Measurements from ENCODE around the gene GLIS1.

Gene GLIS1

GRCh38 chr1:53485478-53486394, 253.2 kb downstream of the GLIS1 start:
- ChIA-PET CTCF (interaction anchor here (0.6 to 1.6 kb wide), 23 partner anchors 8 to 271 kb away, joined by 3 to 10 read pairs (median 4); no protein-coding TSS in a partner anchor), POLR2A (no interaction called here)
- TF ChIP-seq ZNF384 (IDR thresholded peaks at IDR 0.05) (no peak), TARDBP (IDR thresholded peaks at IDR 0.05) (no peak), LEF1 (IDR thresholded peaks at IDR 0.05; ENCODE audit: borderline replicate concordance) (no peak)
- peak; percentile 89 for DNase-seq (ENCODE audit: extremely low spot score)

DNA sequence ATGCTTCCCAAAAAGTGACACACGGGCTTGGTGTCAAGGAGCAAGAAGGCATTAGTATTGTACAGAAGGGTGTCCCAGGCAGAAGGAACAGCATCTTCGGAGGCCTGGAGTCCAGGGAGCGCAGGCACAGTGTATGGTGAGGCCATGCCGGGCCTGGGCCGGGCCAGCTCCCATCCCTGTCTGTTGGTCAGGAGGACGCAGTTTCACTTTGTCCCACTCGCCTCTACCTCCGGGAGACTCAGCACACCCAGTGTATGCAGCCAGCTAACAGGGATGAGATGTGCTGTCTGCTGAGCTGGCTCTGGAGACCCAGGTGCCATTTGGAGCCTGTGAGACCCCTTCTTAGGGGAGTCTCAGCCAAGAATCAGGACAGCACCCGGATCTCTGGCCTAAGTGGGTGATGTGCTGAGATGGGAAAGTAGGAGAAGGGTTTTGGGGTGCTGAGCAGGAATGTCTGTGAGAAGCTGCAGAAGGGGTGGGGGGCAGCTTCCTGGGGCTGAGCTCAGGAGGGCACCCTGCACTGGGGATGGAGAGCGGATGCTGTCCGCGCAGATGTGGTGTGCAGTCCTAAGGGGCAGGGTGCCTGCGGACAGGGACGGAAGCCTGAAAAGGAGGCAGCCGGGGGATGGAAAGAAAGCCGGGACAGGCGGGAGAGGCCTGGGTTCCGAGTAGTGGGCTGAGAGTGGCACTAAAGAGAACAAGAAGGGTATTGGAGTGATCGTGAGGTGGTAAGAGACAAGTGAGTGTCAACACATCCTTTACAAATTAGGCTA, 254.1 kb downstream of the GLIS1 start:
- no peak for DNase-seq (ENCODE audit: extremely low spot score)
- POLR2A ChIA-PET: no interaction called here
- TF ChIP-seq TARDBP (IDR thresholded peaks at IDR 0.05) (no peak), HDGF (IDR thresholded peaks at IDR 0.05; ENCODE audit: borderline replicate concordance) (no peak), NFRKB (IDR thresholded peaks at IDR 0.05) (no peak), FOXM1 (IDR thresholded peaks at IDR 0.05; ENCODE audit: borderline replicate concordance) (no peak)
- TF ChIP-seq, protein P1, sequence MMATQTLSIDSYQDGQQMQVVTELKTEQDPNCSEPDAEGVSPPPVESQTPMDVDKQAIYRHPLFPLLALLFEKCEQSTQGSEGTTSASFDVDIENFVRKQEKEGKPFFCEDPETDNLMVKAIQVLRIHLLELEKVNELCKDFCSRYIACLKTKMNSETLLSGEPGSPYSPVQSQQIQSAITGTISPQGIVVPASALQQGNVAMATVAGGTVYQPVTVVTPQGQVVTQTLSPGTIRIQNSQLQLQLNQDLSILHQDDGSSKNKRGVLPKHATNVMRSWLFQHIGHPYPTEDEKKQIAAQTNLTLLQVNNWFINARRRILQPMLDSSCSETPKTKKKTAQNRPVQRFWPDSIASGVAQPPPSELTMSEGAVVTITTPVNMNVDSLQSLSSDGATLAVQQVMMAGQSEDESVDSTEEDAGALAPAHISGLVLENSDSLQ (IDR thresholded peaks at IDR 0.05): no peak
- CTCF ChIA-PET: interaction anchor here (0.5 to 1.6 kb wide), 10 partner anchors 12 to 206 kb away, joined by 3 to 10 read pairs (median 4); no protein-coding TSS in a partner anchor

DNA sequence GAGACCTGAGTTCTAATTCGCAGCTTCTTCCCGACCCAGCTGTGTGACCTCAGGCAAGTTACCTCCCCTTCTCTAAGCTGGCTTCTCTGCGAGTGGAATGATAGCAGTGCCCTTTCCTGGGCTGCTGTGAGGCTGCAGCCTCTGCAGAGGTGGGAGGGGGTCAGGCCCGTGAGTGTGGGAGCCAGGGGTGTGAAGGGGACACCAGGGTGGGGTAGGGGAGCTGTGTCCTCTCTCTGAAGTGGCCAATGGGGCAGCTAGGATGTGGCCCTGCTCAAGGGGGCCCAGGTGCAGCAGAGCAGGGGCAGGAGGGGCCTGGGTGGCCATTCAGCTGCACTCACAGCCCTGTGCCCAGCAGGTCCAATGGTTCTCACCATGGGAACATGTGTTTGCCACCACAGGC, 255.3 kb downstream of the GLIS1 start:
- CTCF ChIA-PET: no interaction called here
- TF ChIP-seq ZNF384 (IDR thresholded peaks at IDR 0.05): no peak
- TF ChIP-seq LEF1 (IDR thresholded peaks at IDR 0.05; ENCODE audit: borderline replicate concordance): no peak
- no peak for TF ChIP-seq L3MBTL2 (conservative IDR thresholded peaks at IDR 0.05)
- no peak for TF ChIP-seq FOXA1 (IDR thresholded peaks at IDR 0.05)
- no peak for TF ChIP-seq FOXM1 (IDR thresholded peaks at IDR 0.05; ENCODE audit: borderline replicate concordance)
- no peak for TF ChIP-seq BHLHE40 (IDR thresholded peaks at IDR 0.05; ENCODE audit: borderline replicate concordance)
- POLR2A ChIA-PET: no interaction called here
- DNase-seq (ENCODE audit: extremely low spot score): no peak

GRCh38 chr1:53483170-53483569, 255.8 kb downstream of the GLIS1 start:
- CTCF ChIA-PET: no interaction called here
- TF ChIP-seq CTBP1 (IDR thresholded peaks at IDR 0.05; ENCODE audit: borderline replicate concordance): no peak
- no peak for TF ChIP-seq BHLHE40 (IDR thresholded peaks at IDR 0.05; ENCODE audit: borderline replicate concordance)
- TF ChIP-seq SUZ12 (IDR thresholded peaks at IDR 0.05): no peak
- no peak for TF ChIP-seq NFRKB (IDR thresholded peaks at IDR 0.05)
- TF ChIP-seq TARDBP (IDR thresholded peaks at IDR 0.05): no peak
- no peak for TF ChIP-seq FOXM1 (IDR thresholded peaks at IDR 0.05; ENCODE audit: borderline replicate concordance)
- TF ChIP-seq FOXK2 (IDR thresholded peaks at IDR 0.05): no peak
- no peak for TF ChIP-seq L3MBTL2 (conservative IDR thresholded peaks at IDR 0.05)
- TF ChIP-seq FOXA1 (IDR thresholded peaks at IDR 0.05): no peak
- TF ChIP-seq, protein P1 (IDR thresholded peaks at IDR 0.05): no peak
- TF ChIP-seq ZNF384 (IDR thresholded peaks at IDR 0.05): no peak
- TF ChIP-seq LEF1 (IDR thresholded peaks at IDR 0.05; ENCODE audit: borderline replicate concordance): no peak
- no peak for TF ChIP-seq HDGF (IDR thresholded peaks at IDR 0.05; ENCODE audit: borderline replicate concordance)
- TF ChIP-seq ELF4 (IDR thresholded peaks at IDR 0.05): no peak
- no peak for TF ChIP-seq SP1 (IDR thresholded peaks at IDR 0.05)
- TF ChIP-seq ARNT (IDR thresholded peaks at IDR 0.05): no peak
- POLR2A ChIA-PET: no interaction called here
- DNase-seq (ENCODE audit: extremely low spot score): no peak

GRCh38 chr1:53482441-53483153, 256.4 kb downstream of the GLIS1 start:
- CTCF ChIA-PET: no interaction called here

More at GRCh38 chr1:53482441-53483153, 256.4 kb downstream of the GLIS1 start:
- no peak for TF ChIP-seq SUZ12 (IDR thresholded peaks at IDR 0.05)
- no peak for TF ChIP-seq SP1 (IDR thresholded peaks at IDR 0.05)
- TF ChIP-seq ZNF384 (IDR thresholded peaks at IDR 0.05): no peak
- no peak for TF ChIP-seq NFRKB (IDR thresholded peaks at IDR 0.05)
- TF ChIP-seq CTBP1 (IDR thresholded peaks at IDR 0.05; ENCODE audit: borderline replicate concordance): no peak
- TF ChIP-seq, protein P1 (IDR thresholded peaks at IDR 0.05): no peak
- TF ChIP-seq L3MBTL2 (conservative IDR thresholded peaks at IDR 0.05): no peak
- no peak for TF ChIP-seq ELF4 (IDR thresholded peaks at IDR 0.05)
- TF ChIP-seq FOXM1 (IDR thresholded peaks at IDR 0.05; ENCODE audit: borderline replicate concordance): no peak
- no peak for TF ChIP-seq ARNT (IDR thresholded peaks at IDR 0.05)
- no peak for TF ChIP-seq BHLHE40 (IDR thresholded peaks at IDR 0.05; ENCODE audit: borderline replicate concordance)
- no peak for TF ChIP-seq LEF1 (IDR thresholded peaks at IDR 0.05; ENCODE audit: borderline replicate concordance)
- POLR2A ChIA-PET: no interaction called here
- DNase-seq (ENCODE audit: extremely low spot score): no peak
